ENCODE measurements around the gene KLF17. TPM values are rescaled to one million over a fixed set of nuclear protein-coding genes. Genes with fewer than 3 reads are reported as not detected.

KLF17 gene
- total and polyA plus RNA-seq, 2 experiments from 2014 or later, result not detected

DNA sequence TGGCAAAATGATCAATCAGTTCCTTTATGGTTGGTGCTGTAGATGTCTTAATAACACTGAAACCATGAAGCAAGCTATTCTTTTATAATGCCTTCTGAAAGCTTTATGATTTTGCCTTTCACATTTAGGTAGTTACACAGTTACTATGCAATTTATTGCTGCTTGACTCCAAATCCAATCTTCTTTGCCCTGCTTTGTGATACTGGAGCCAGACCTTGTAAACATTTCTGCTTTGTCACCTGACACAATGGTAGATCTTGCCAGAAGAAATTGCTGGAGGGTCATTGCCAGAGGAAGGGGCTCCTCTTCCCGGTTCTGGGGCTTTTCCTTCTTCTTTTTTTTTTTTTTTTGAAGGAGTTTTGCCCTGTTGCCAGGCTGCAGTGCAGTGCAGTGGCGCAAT, 40.5 kb upstream of the KLF17 start:
- Histone ChIP-seq H3K79me2 (no peaks in the 10 kb centered on the region), H2AFZ (no peak overlapping the region), H3K36me3 (replicated peaks; ENCODE audit: insufficient read depth, low read depth) (no peaks in the 10 kb centered on the region), H3K4me1 (ENCODE audit: insufficient read depth) (peaks cover 9% of the 10 kb centered on the region), H3K27ac (peak overlapping the region; percentile 16), H3K4me3 (no peak overlapping the region), H4K20me1 (ENCODE audit: insufficient read depth, poor library complexity, severe bottlenecking) (no peaks in the 10 kb centered on the region), H3K4me2 (no peak overlapping the region), H3K9me3 (ENCODE audit: low read depth) (no peaks in the 10 kb centered on the region), H3K9me2 (replicated peaks; ENCODE audit: insufficient read depth) (no peaks in the 10 kb centered on the region), H3K27me3 (no peaks in the 10 kb centered on the region)
- TF ChIP-seq EZH2 (IDR thresholded peaks at IDR 0.05; ENCODE audit: borderline replicate concordance), result no peak
- TF ChIP-seq, protein P1, sequence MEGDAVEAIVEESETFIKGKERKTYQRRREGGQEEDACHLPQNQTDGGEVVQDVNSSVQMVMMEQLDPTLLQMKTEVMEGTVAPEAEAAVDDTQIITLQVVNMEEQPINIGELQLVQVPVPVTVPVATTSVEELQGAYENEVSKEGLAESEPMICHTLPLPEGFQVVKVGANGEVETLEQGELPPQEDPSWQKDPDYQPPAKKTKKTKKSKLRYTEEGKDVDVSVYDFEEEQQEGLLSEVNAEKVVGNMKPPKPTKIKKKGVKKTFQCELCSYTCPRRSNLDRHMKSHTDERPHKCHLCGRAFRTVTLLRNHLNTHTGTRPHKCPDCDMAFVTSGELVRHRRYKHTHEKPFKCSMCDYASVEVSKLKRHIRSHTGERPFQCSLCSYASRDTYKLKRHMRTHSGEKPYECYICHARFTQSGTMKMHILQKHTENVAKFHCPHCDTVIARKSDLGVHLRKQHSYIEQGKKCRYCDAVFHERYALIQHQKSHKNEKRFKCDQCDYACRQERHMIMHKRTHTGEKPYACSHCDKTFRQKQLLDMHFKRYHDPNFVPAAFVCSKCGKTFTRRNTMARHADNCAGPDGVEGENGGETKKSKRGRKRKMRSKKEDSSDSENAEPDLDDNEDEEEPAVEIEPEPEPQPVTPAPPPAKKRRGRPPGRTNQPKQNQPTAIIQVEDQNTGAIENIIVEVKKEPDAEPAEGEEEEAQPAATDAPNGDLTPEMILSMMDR (IDR thresholded peaks at IDR 0.05; ENCODE audit: poor library complexity), result no peak
- no peak for TF ChIP-seq EZH2phosphoT487 (IDR thresholded peaks at IDR 0.05; ENCODE audit: low read depth, severe bottlenecking, unreplicated experiment)
- WGBS (ENCODE audit: low lambda C conversion rate, missing lambda C conversion rate), result 71% methylated on average over 2 of the region's 2 CpGs
- no peak for DNase-seq (ENCODE audit: low spot score)

- peaks cover 9% of the 10 kb centered on the region for H3K4me1 ChIP-seq (ENCODE audit: insufficient read depth)
- H3K27ac ChIP-seq, result no peak overlapping the region
- TF ChIP-seq EZH2 (IDR thresholded peaks at IDR 0.05; ENCODE audit: borderline replicate concordance), result no peak
- TF ChIP-seq, protein P1 (IDR thresholded peaks at IDR 0.05; ENCODE audit: poor library complexity), result no peak
- no peak for TF ChIP-seq EZH2phosphoT487 (IDR thresholded peaks at IDR 0.05; ENCODE audit: low read depth, severe bottlenecking, unreplicated experiment)
- H3K4me2 ChIP-seq, result no peak overlapping the region
- H3K4me3 ChIP-seq, result no peak overlapping the region
- no peaks in the 10 kb centered on the region for H3K36me3 ChIP-seq (replicated peaks; ENCODE audit: insufficient read depth, low read depth)
- no peaks in the 10 kb centered on the region for H4K20me1 ChIP-seq (ENCODE audit: insufficient read depth, poor library complexity, severe bottlenecking)
- no peaks in the 10 kb centered on the region for H3K9me2 ChIP-seq (replicated peaks; ENCODE audit: insufficient read depth)
- no peaks in the 10 kb centered on the region for H3K9me3 ChIP-seq (ENCODE audit: low read depth)
- no peak for DNase-seq (ENCODE audit: low spot score)
- 93% methylated on average over 4 of the region's 4 CpGs for WGBS (ENCODE audit: low lambda C conversion rate, missing lambda C conversion rate)
- no peak overlapping the region for H2AFZ ChIP-seq
- H3K27me3 ChIP-seq, result no peaks in the 10 kb centered on the region
- no peaks in the 10 kb centered on the region for H3K79me2 ChIP-seq
Measured at GRCh38 chr1:44079566-44079965, 39.1 kb upstream of the KLF17 start.

- H3K9me2 ChIP-seq (replicated peaks; ENCODE audit: insufficient read depth), result no peaks in the 10 kb centered on the region
- H3K9me3 ChIP-seq (ENCODE audit: low read depth), result no peaks in the 10 kb centered on the region
- TF ChIP-seq EZH2 (IDR thresholded peaks at IDR 0.05; ENCODE audit: borderline replicate concordance) (no peak), EZH2phosphoT487 (IDR thresholded peaks at IDR 0.05; ENCODE audit: low read depth, severe bottlenecking, unreplicated experiment) (no peak)
- TF ChIP-seq, protein P1 (IDR thresholded peaks at IDR 0.05; ENCODE audit: poor library complexity), result no peak
- no peak overlapping the region for H2AFZ ChIP-seq
- 57% methylated on average over 3 of the region's 3 CpGs for WGBS (ENCODE audit: low lambda C conversion rate, missing lambda C conversion rate)
- no peak overlapping the region for H3K4me2 ChIP-seq
- no peaks in the 10 kb centered on the region for H3K79me2 ChIP-seq
- no peaks in the 10 kb centered on the region for H3K27me3 ChIP-seq
- H4K20me1 ChIP-seq (ENCODE audit: insufficient read depth, poor library complexity, severe bottlenecking), result no peaks in the 10 kb centered on the region
- H3K4me1 ChIP-seq (ENCODE audit: insufficient read depth), result no peaks in the 10 kb centered on the region
- H3K36me3 ChIP-seq (replicated peaks; ENCODE audit: insufficient read depth, low read depth), result no peaks in the 10 kb centered on the region
- no peak for DNase-seq (ENCODE audit: low spot score)
- H3K27ac ChIP-seq, result no peak overlapping the region
- no peak overlapping the region for H3K4me3 ChIP-seq
Measured at GRCh38 chr1:44084998-44085675, 33.5 kb upstream of the KLF17 start.

Measured in hepatocyte (in vitro differentiated cells).